IMR-90 (cell line): ENCODE data around the gene LGALS9. TPM values are rescaled to one million over a fixed set of nuclear protein-coding genes. Genes with fewer than 3 reads are reported as not detected.
"Not testable (repeated sequence)": the region's sequence is repeated elsewhere in the genome, so short reads cannot be mapped to it uniquely, and the experiment has no call there.

Experiments used
- ATAC-seq: fragments of 200-7000 bp; cut with Tn5 transposase; 2 replicates; pipeline ENCODE4 v1.9.1; 2020; ENCODE audit warnings: low read depth, mild to moderate bottlenecking, moderate library complexity
- BruUV-seq: library from RNA; stranded (reverse); fragments of 400-500 nt; replicated peaks from 2 replicates; lab custom pipeline; 2021; lab: Mats Ljungman, UMichigan
- CTCF ChIA-PET: fragments of 300-600 bp; formaldehyde crosslinking; extraction: SDS; loops from one replicate; lab custom pipeline; 2021; ENCODE audit warnings: antibody characterized with exemption; lab: Yijun Ruan, JAX
- POLR2A ChIA-PET: fragments of 300-600 bp; sonication (Branson Sonifier 250); formaldehyde crosslinking; loops from one replicate; lab custom pipeline; 2022; ENCODE audit warnings: antibody characterized with exemption; ENCODE audit not compliant: unreplicated experiment; lab: Charles Lee
- DNase-seq: peaks from one replicate; pipeline ENCODE4 v3.0.0; 2013
- H2AFZ ChIP-seq: replicated peaks from 2 replicates; pipeline ENCODE3; 2013; ENCODE audit warnings: low read length, mild to moderate bottlenecking; ENCODE audit not compliant: poor library complexity
- H2AK5ac ChIP-seq: 2 replicates; pipeline ENCODE4 v1.6.1; 2013; ENCODE audit warnings: low read depth, low read length, inconsistent platforms
- H2AK9ac ChIP-seq: replicated peaks from 2 replicates; pipeline ENCODE3; 2013; ENCODE audit warnings: mild to moderate bottlenecking, low read depth, low read length, moderate library complexity; ENCODE audit not compliant: poor library complexity
- H2BK120ac ChIP-seq: 2 replicates; pipeline ENCODE4 v1.6.1; 2013; ENCODE audit warnings: low read depth, low read length, inconsistent platforms
- H2BK15ac ChIP-seq: 3 replicates; pipeline ENCODE4 v1.6.1; 2013; ENCODE audit warnings: low read depth, low read length, inconsistent platforms
- H2BK20ac ChIP-seq: 2 replicates; pipeline ENCODE4 v1.6.1; 2013; ENCODE audit warnings: low read depth, mild to moderate bottlenecking, inconsistent platforms, low read length, moderate library complexity
- H2BK5ac ChIP-seq: 2 replicates; pipeline ENCODE4 v1.6.1; 2013; ENCODE audit warnings: mild to moderate bottlenecking, low read depth, low read length, inconsistent platforms; ENCODE audit not compliant: poor library complexity, severe bottlenecking
- H3K14ac ChIP-seq: replicated peaks from 2 replicates; pipeline ENCODE4 v1.6.1; 2013; ENCODE audit warnings: low read depth, low read length, inconsistent platforms
- H3K18ac ChIP-seq: 2 replicates; pipeline ENCODE4 v1.6.1; 2013; ENCODE audit warnings: low read depth, low read length, control low read depth
- H3K23ac ChIP-seq: 2 replicates; pipeline ENCODE4 v1.6.1; 2013; ENCODE audit warnings: low read depth, low read length, inconsistent platforms
- H3K27ac ChIP-seq: 2 replicates; pipeline ENCODE4 v1.5.1; 2013; ENCODE audit warnings: mild to moderate bottlenecking, control low read depth, low read length; ENCODE audit not compliant: insufficient read depth
- H3K27me3 ChIP-seq: 2 replicates; pipeline ENCODE4 v1.6.1; 2013; ENCODE audit warnings: low read length; ENCODE audit not compliant: control insufficient read depth, insufficient read depth
- H3K36me3 ChIP-seq: 2 replicates; pipeline ENCODE4 v1.6.1; 2013; ENCODE audit warnings: low read length, mixed read lengths; ENCODE audit not compliant: control insufficient read depth, insufficient read depth
- H3K4ac ChIP-seq: 2 replicates; pipeline ENCODE4 v1.6.1; 2013; ENCODE audit warnings: low read depth, low read length, inconsistent platforms
- H3K4me1 ChIP-seq: 2 replicates; pipeline ENCODE4 v1.6.1; 2013; ENCODE audit warnings: low read length, mixed read lengths; ENCODE audit not compliant: control insufficient read depth, insufficient read depth
- H3K4me2 ChIP-seq: 2 replicates; pipeline ENCODE4 v1.6.1; 2013; ENCODE audit warnings: low read depth, mild to moderate bottlenecking, control low read depth, low read length, moderate library complexity
- H3K4me3 ChIP-seq: 2 replicates; pipeline ENCODE4 v1.5.1; 2013; ENCODE audit warnings: low read depth, mild to moderate bottlenecking, control low read depth, low read length, moderate library complexity; ENCODE audit not compliant: insufficient read depth
- H3K56ac ChIP-seq: 2 replicates; pipeline ENCODE4 v1.6.1; 2013; ENCODE audit warnings: low read length, inconsistent platforms; ENCODE audit not compliant: insufficient read depth; ENCODE audit errors: extremely low read depth
- H3K79me1 ChIP-seq, 2 experiments: 2 replicates each; pipeline ENCODE4 v1.6.1; 2013; ENCODE audit warnings: low read length in 2 of 2, inconsistent platforms in 1 of 2, low read depth in 1 of 2
- H3K9ac ChIP-seq: 2 replicates; pipeline ENCODE4 v1.6.1; 2013; ENCODE audit warnings: low read depth, low read length, control low read depth
- H3K9me1 ChIP-seq: 2 replicates; pipeline ENCODE4 v1.6.1; 2013; ENCODE audit warnings: low read length, inconsistent platforms; ENCODE audit not compliant: insufficient read depth
- H3K9me3 ChIP-seq: 2 replicates; pipeline ENCODE4 v1.6.1; 2013; ENCODE audit warnings: low read length; ENCODE audit not compliant: control insufficient read depth, insufficient read depth
- H4K20me1 ChIP-seq: 2 replicates; pipeline ENCODE4 v1.6.1; 2013; ENCODE audit warnings: low read length, inconsistent platforms; ENCODE audit not compliant: insufficient read depth
- H4K5ac ChIP-seq: 2 replicates; pipeline ENCODE4 v1.6.1; 2013; ENCODE audit warnings: mild to moderate bottlenecking, low read depth, low read length, control low read depth
- H4K8ac ChIP-seq, 2 experiments: 2 replicates each; pipeline ENCODE4 v1.6.1; 2013; ENCODE audit warnings: low read depth in 2 of 2, low read length in 2 of 2, control low read depth in 1 of 2, inconsistent platforms in 1 of 2
- H4K91ac ChIP-seq: 2 replicates; pipeline ENCODE4 v1.6.1; 2013; ENCODE audit warnings: low read depth, low read length, inconsistent platforms; ENCODE audit not compliant: insufficient read depth
- WGBS, 2 experiments: methylation state at CpG; one replicate each; pipeline versions ENCODE4 v1.1.5 to v1.1.7; 2013; ENCODE audit warnings: missing lambda C conversion rate in 2 of 2; ENCODE audit not compliant: insufficient read length in 1 of 2; ENCODE audit errors: extremely low coverage in 2 of 2; 5-methylcytosine and 5-hydroxymethylcytosine counted together
- dilution Hi-C: fragments of 300-500 bp; cut with HindIII; formaldehyde crosslinking; loops from one replicate; pipeline ENCODE4 v1.14.3; 2018; ENCODE audit warnings: low sequenced_read_pairs; ENCODE audit not compliant: unreplicated experiment
- in situ Hi-C: fragments of 300-500 bp; cut with MboI; formaldehyde crosslinking; loops from 3 replicates; pipeline ENCODE4 v1.14.3; 2019; ENCODE audit warnings: low sequenced_read_pairs, inconsistent platforms, mixed read lengths
- intact Hi-C: fragments of 100-400 bp; cut with micrococcal nuclease; formaldehyde crosslinking; loops from 2 replicates; pipeline ENCODE4 v1.10.0; 2022
- polyA plus RNA-seq, 3 experiments: library from polyadenylated mRNA; depleted of rRNA; stranded (reverse); fragments of >200 nt; gene quantifications; 2 replicates each; pipeline ENCODE4 v1.2.3, GENCODE V29; 2012; ENCODE audit warnings: low replicate concordance in 1 of 3
- total RNA-seq: library from RNA; depleted of rRNA; stranded (reverse); fragments of >200 nt; gene quantifications from 2 replicates; pipeline ENCODE4 v1.2.3, GENCODE V29; 2012

The LGALS9 gene
- total and polyA plus RNA-seq, 2 of the 4 experiments (the other 2 are of a cell fraction) = 0.54 to 2.5 TPM

- H4K91ac ChIP-seq, H3K4me2 ChIP-seq, H3K9ac ChIP-seq, H2BK5ac ChIP-seq, H4K8ac ChIP-seq, H3K14ac ChIP-seq, H2BK120ac ChIP-seq, H3K18ac ChIP-seq, H2BK20ac ChIP-seq, H3K9me1 ChIP-seq, H3K4ac ChIP-seq, H3K36me3 ChIP-seq, H4K20me1 ChIP-seq, H3K27me3 ChIP-seq, H2BK15ac ChIP-seq, dilution Hi-C loops, H2AFZ ChIP-seq, BruUV-seq, H2AK5ac ChIP-seq, POLR2A ChIA-PET, H2AK9ac ChIP-seq, H3K4me1 ChIP-seq, H3K23ac ChIP-seq, H4K5ac ChIP-seq, H3K9me3 ChIP-seq, H3K56ac ChIP-seq, H3K4me3 ChIP-seq, ATAC-seq, DNase-seq, H3K27ac ChIP-seq, H3K79me1 ChIP-seq: not testable (repeated sequence)
- intact Hi-C loops (loop anchor here (2.0 to 5.0 kb wide), 2 partner anchors 301 to 416 kb away; no protein-coding TSS in a partner anchor), in situ Hi-C loops (loop anchor here (10.0 kb wide), 1 partner anchor 231 kb away; no protein-coding TSS in a partner anchor)
- 55% methylated on average over 5 of the region's 9 CpGs; no CpG with 5 or more reads in 1 of the 2 experiments for WGBS, 2 experiments
- CTCF ChIA-PET = interaction anchor here (0.6 to 1.9 kb wide), 3 partner anchors 50 to 226 kb away, joined by 3 to 10 read pairs (median 10); no protein-coding TSS in a partner anchor
Observed at GRCh38 chr17:27653449-27653971, 22.5 kb downstream of the LGALS9 start.
